ENCODE data around the gene PCNX2. TPM values are rescaled to one million over a fixed set of nuclear protein-coding genes. Genes with fewer than 3 reads are reported as not detected.
A peak's percentile ranks its signal among the peaks of the same experiment; 100 is the strongest.

Gene PCNX2
- total RNA-seq, 1 donor from 2014 or later, result 2.2 TPM

GRCh38 chr1:233057836-233058235 is 237.7 kb downstream of the PCNX2 start:
- intact Hi-C loops (cut with DNase I), result no loop called here
- no peak for DNase-seq
- ATAC-seq (ENCODE audit: poor library complexity), result no peak

- intact Hi-C loops (cut with DNase I), result no loop called here
- ATAC-seq (ENCODE audit: poor library complexity) (no peak), DNase-seq (no peak)
Measured at GRCh38 chr1:233055879-233056641, 239.5 kb downstream of the PCNX2 start.

DNA sequence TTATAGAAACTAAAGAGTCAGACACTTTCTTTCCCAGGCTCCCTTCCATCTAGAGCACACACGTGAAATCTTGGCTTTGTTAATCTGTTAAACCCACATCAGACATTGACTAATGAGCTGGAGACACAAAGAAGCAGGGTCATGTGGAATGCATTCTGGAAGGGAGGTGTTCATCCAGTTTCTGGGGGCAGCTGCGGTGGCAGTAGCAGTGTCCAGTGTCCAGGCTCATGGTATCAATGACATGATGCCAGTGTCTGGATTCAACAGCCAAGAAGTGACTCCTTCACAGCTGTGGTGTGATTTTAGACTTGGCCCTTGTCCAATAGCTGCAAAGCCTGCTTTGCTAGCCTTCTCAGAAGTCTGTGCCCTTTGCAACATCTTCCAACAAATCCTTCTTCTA is 249.9 kb downstream of the PCNX2 start:
- ATAC-seq (ENCODE audit: poor library complexity) (no peak), DNase-seq (no peak)
- intact Hi-C loops (cut with DNase I), result no loop called here

DNA sequence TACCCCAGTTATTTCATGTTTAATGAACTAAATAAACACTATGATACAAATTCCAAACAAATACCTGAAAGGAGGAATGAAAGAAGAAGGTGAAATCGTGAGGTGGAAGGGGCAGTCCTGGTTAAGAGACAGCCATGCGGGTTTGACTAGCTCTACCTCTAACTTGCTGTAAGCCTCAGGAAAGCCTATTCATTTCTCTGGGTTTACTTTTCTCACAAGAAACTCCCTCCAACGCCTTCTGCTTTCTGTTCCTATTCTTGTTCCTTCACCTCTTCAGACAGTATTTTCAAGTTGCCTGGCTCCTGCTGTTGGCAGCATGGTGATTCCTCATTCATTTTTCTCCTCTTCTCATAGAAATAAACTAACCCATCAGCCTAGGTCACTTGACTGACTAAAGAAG is 252.7 kb downstream of the PCNX2 start:
- intact Hi-C loops (cut with DNase I), result no loop called here
- DNase-seq, result no peak
- no peak for ATAC-seq (ENCODE audit: poor library complexity)

- ATAC-seq (ENCODE audit: poor library complexity), result no peak
- no peak for DNase-seq
- intact Hi-C loops (cut with DNase I), result no loop called here
Measured at GRCh38 chr1:233040494-233040893, 255.0 kb downstream of the PCNX2 start.

GRCh38 chr1:233038581-233038980 is 256.9 kb downstream of the PCNX2 start:
- DNase-seq, result no peak
- intact Hi-C loops (cut with DNase I), result no loop called here
- no peak for ATAC-seq (ENCODE audit: poor library complexity)

DNA sequence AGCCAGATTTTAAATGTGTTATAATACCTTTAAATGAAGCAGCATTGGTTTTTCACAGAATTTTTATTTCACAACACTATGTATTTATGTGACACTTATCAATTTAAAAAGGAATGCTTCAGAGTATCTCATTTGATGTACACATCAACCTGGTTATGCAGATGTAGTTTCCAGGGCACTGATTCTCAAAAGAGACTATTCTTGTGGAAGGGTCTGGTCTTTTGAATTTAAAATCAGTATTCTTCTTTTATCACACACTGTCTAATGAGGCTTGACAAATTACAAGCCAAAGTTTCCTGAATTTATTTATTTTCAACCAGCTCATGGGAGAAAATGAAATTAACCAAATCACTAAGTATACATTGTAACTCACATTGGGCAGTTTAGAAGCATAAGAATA is 257.7 kb downstream of the PCNX2 start:
- DNase-seq (no peak), ATAC-seq (ENCODE audit: poor library complexity) (no peak)
- intact Hi-C loops (cut with DNase I), result no loop called here

DNA sequence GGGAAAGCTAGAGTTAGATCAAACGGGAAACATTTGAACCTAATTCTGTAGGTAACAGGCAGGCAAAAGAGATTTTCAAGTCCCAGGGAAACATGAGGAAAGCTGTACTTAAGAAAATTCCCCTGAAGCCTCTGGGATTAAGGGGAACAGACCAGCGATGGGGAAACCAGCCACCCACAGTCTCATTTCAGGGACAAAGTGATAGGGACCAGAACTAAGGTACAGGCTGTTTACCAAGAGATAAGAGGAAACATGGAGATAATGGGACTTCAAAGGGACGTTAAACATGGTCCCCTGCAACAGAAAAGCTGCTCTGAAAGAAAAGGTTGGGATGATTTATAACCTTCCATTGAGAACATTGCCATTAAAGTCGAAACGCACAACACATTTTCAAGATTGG is 260.7 kb downstream of the PCNX2 start:
- intact Hi-C loops (cut with DNase I), result no loop called here
- DNase-seq, result no peak
- no peak for ATAC-seq (ENCODE audit: poor library complexity)

DNA sequence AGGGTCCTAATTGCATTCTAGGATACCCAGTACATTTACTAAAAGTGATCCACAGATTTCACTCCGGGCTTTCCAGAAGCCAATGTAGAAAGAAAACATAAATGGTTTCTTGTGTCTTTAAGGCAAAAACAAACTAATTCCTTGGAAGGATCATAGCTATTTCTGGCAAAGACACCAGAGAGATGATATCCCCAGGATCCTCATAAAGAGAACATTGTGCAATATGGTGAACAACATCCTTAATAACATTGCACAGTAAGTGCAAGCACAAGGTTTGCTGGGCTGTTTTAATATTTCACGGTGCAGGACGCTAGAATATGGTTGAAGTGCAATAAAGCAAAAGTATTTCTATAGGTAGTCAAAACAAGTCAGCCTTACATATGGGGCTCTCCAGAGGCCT is 262.2 kb downstream of the PCNX2 start:
- DNase-seq (no peak), ATAC-seq (ENCODE audit: poor library complexity) (no peak)
- intact Hi-C loops (cut with DNase I), result no loop called here

GRCh38 chr1:233032916-233033315 is 262.6 kb downstream of the PCNX2 start:
- intact Hi-C loops (cut with DNase I), result no loop called here
- ATAC-seq (ENCODE audit: poor library complexity) (no peak), DNase-seq (no peak)

- ATAC-seq (ENCODE audit: poor library complexity) (no peak), DNase-seq (no peak)
- intact Hi-C loops (cut with DNase I), result no loop called here
Measured at GRCh38 chr1:233031521-233031920, 264.0 kb downstream of the PCNX2 start.

DNA sequence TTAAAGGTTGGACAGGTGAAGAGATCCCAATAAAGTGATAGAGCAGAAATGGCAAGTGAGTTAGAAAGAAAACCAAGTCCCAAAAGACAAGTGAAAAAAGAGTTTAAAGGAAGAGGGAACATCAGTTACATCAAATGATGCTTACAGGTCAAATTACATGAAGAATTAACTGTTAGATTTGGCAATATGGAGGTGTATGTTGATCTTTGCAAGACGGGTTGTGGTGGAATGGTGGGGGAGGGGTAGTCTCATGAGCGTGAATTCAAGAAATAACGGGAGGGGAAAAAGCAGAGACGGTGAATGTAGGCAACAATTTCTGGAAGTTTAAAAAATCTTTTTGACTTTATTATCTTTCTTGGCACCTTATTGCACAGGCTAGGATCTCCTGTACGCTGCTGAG is 268.5 kb downstream of the PCNX2 start:
- ATAC-seq (ENCODE audit: poor library complexity) (no peak), DNase-seq (no peak)
- intact Hi-C loops (cut with DNase I), result loop anchor here (5.0 to 10.0 kb wide), 2 partner anchors 148 to 390 kb away; no protein-coding TSS in a partner anchor

DNA sequence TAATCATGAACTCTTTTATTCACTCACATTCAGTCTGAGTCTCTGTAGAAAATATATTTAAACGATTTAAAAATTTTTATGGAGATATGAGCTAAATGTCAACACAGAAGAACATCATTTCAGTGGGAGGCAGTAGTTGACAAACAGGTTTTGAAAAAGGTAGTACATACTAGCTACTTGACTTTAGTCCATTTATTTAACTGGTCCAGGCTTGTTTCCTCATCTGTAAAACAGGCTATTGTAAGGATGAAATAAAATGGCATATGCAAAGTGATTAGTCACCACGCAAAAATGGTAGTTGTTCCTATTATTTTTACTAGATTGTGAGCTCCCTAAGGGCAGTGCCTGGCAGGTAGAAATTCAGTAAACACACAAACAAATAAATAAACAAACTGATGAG is 270.0 kb downstream of the PCNX2 start:
- ATAC-seq (ENCODE audit: poor library complexity) (no peak), DNase-seq (no peak)
- intact Hi-C loops (cut with DNase I), result loop anchor here (5.0 to 10.0 kb wide), 2 partner anchors 149 to 388 kb away; no protein-coding TSS in a partner anchor

GRCh38 chr1:233025157-233025556 is 270.4 kb downstream of the PCNX2 start:
- intact Hi-C loops (cut with DNase I), result loop anchor here (5.0 to 10.0 kb wide), 2 partner anchors 150 to 388 kb away; no protein-coding TSS in a partner anchor
- peak; percentile 55 for DNase-seq
- peak; percentile 71 for ATAC-seq (ENCODE audit: poor library complexity)

GRCh38 chr1:233024199-233024598 is 271.3 kb downstream of the PCNX2 start:
- DNase-seq (no peak), ATAC-seq (ENCODE audit: poor library complexity) (no peak)
- intact Hi-C loops (cut with DNase I), result loop anchor here (10.0 kb wide), 1 partner anchor 151 kb away; no protein-coding TSS in a partner anchor

- intact Hi-C loops (cut with DNase I), result loop anchor here (10.0 kb wide), 1 partner anchor 153 kb away; no protein-coding TSS in a partner anchor
- no peak for ATAC-seq (ENCODE audit: poor library complexity)
Measured at GRCh38 chr1:233022246-233022645, 273.3 kb downstream of the PCNX2 start.

GRCh38 chr1:233020426-233020825 is 275.1 kb downstream of the PCNX2 start:
- DNase-seq, result peak; percentile 45
- intact Hi-C loops (cut with DNase I), result loop anchor here (10.0 kb wide), 1 partner anchor 154 kb away; no protein-coding TSS in a partner anchor

More at GRCh38 chr1:233022246-233022645, 273.3 kb downstream of the PCNX2 start:
- no peak for DNase-seq

DNA sequence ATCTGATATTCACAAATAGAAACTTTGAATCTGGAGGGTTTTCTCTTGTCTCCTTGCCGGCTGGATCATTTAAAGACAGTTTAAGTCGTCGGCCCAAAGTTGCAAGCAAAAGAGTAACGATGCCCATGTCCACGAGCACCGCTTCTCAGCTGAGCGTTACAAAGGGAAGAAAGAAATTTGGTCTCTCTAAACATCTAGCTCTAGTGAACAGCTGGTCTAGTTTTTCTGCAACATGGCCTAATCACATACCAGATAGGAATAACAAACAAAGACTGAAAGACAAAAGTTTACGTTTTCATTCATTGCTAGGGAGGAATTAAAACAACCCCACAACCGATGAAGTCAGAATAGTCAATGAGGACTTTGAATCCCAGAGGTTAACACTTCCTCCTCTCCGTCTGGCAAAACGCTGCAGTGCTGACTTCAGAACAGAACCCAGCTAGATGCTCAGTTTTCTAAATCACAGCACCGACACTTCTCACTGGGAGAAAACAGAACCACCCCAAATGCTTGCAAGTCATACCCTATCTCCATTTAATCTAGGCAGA is 275.7 kb downstream of the PCNX2 start:
- DNase-seq (no peak), ATAC-seq (ENCODE audit: poor library complexity) (peak; percentile 27)
- intact Hi-C loops (cut with DNase I), result loop anchor here (10.0 kb wide), 1 partner anchor 155 kb away; no protein-coding TSS in a partner anchor

More at GRCh38 chr1:233020426-233020825, 275.1 kb downstream of the PCNX2 start:
- peak; percentile 45 for ATAC-seq (ENCODE audit: poor library complexity)

DNA sequence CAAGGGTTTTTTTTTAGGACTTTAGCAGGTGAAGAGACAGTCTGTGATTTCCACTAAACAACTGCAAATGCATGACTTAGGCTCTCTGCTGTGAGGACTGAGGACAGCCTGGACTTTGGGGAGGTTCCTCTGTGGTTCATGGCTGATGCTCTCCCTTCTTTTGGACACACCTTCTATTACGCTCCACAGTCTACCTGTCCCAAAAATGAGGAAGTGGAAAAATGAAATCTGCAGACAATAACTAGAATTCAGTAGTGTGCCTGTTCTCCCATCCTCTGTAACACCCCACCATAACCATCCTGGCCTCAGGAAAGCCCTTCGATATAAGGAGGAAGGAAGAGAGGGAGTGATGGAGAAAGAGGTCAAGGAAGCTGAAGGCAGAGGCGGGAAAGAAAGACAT is 276.4 kb downstream of the PCNX2 start:
- ATAC-seq (ENCODE audit: poor library complexity) (no peak), DNase-seq (no peak)
- intact Hi-C loops (cut with DNase I), result no loop called here

- intact Hi-C loops (cut with DNase I), result no loop called here
- ATAC-seq (ENCODE audit: poor library complexity) (no peak), DNase-seq (no peak)
Measured at GRCh38 chr1:233016798-233017197, 278.7 kb downstream of the PCNX2 start.
